Pulmonary artery endothelial cell (primary cell): ENCODE data around the gene PXDN. TPM values are rescaled to one million over a fixed set of nuclear protein-coding genes. Genes with fewer than 3 reads are reported as not detected.

Experiments
- DNase-seq: peaks from one replicate; pipeline ENCODE4 v3.0.0-alpha.2; 2011; ENCODE audit warnings: low read depth, low spot score
- total RNA-seq: library from RNA; depleted of rRNA; stranded (reverse); fragments of >200 nt; gene quantifications from 2 replicates; pipeline ENCODE4 v1.2.3, GENCODE V29; 2014

The PXDN gene
- total RNA-seq, 1 donor from 2014 or later = 307 TPM

DNA sequence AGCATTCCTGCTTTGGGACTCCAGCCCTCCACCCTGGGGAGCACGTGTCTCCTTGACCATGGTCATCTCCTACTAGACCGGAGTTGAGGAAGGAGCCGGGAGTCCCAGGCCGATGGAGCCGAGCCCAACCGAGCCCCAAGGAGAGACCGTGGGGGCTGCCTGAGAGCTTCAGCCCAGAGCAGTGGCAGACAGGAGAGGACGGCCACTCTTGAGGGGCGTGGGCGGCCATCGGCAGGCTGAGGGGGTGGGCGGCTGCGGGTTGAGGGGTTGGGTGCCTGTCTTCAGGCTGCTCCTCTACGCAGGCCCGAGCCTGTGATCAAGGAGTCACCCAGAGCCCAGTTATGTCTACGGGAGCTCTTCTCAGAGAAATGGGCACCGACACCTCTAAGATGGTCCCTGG lies 158.7 kb downstream of the PXDN start:
- DNase-seq = no peak

DNA sequence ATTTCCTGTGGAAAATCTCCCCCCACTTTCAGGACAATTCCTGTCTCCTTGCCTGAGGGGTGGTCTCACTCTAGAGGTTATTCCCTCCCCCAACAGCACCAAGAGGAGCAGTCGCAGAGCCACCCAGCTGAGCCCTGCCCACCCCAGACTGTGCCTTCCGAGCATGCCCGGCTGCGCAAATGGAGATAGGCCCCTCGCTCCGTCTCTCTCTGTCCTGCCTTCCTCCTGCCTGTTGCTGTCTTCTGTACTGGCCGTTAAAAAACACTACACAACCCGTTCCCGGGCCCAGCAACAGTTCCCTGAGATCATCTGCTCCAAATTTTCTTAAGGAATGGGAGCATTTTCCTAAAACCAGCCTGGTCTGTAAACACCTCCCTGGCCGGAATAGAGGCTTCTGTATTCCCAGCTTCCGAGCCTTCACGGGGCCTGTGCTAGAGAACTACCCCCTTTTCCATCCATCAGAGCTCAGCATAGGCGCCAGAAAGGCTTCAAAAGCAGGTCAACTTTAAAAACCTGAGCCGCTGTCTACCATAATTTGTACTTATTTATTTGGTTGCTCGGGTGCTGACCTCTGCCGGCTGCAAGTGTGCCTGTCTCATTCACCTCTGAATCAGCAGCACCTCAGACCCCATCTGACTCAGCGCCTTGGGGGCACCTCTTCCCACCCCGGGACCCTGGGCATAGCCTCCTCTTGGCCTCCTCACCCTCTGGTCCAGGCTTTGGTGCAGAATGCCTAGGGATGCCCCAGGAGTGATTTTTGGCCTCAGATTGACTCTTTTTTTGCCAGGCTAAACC lies 159.4 kb downstream of the PXDN start:
- no peak for DNase-seq

DNA sequence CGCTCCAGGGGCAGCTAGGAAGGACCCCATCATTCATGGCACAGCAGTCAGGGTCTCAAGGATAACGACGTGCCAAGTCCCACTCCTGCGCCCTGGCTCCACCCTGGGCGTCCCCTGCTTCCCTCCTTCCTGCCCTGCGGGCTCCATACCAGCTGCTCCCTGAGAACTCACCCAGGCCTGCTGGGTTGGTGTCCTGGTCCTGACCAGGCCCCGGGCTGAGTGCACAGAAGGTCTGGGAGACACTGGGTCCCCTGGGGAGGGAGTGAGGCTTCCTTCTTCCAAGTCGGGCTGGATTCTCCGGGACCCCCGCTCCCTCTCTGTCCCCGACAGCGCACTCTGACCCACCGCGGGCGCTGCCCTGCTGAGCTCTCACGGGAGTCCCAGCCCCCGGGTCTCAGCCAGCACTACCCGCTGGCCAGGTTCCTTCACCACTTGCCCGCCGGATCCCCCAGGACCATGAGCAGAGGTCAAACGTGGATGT lies 160.2 kb downstream of the PXDN start:
- DNase-seq = no peak

DNA sequence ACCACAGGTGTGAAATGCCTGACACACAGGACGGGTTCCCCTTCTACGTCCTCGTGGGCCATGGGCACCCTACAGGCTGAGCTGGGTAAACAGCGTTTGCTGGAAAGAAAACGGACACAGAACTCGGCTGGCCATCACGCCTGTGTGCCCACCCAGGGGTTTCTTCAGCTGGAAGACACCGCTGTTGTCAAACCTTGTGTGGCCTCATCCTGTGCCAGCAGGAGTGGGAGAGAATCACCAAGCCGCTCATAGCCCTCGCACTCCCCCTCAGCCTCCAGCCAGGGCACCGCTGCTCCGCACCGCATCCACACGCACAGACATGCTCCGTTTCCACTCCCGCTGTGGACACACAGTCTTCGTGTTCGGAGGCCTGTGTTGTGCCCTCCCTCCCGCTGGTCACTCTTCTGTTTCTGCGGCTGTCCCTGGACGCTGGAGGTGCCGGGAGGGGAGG lies 161.4 kb downstream of the PXDN start:
- no peak for DNase-seq

DNA sequence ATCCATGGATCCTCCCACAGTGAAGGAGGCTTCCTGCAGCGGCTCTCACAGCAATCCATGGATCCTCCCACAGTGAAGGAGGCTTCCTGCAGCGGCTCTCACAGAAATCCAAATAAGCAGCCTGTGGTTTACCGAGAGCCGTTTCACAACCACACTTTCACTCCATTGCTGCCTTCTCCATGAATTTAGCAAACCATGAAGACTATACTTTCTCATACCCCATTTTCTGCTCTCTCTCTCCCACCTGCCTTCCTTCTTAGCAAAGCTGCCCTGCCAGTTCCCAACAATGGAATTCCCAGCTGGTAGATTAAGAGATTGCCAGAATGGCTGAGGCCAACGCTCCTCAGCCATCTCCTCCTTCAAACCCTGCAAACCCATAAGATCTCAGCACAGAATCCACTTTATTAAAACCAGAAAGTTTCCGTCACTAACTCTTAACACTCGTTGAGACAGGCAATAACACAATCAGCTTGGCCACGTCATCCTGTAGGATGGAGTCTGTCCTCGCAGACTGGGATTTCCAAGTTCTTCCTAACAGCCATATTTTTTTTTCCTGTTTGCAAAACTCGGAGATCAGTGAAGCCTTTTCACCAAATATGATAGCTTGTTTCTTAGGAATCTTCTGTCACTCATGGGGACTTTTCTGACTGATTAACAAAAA lies 162.2 kb downstream of the PXDN start:
- no peak for DNase-seq
